Immature natural killer cell (primary cell): Measurements from ENCODE around the gene WWOX. TPM values are rescaled to one million over a fixed set of nuclear protein-coding genes. Genes with fewer than 3 reads are reported as not detected.

ENCODE experiments used
- DNase-seq, 3 donors: peaks; one replicate each; pipeline ENCODE4 v3.0.0; 2022; ENCODE audit warnings: mixed read lengths in 1 of 3
- H3K27ac Mint-ChIP-seq, 6 donors: one replicate each; pipeline ENCODE4 v1.8.0; 2020; ENCODE audit warnings: mixed read lengths in 6 of 6, mild to moderate bottlenecking in 5 of 6, inconsistent platforms in 4 of 6, moderate library complexity in 3 of 6
- H3K27me3 Mint-ChIP-seq, 3 donors: one replicate each; pipeline ENCODE4 v1.8.0; 2020 to 2021; ENCODE audit warnings: low read depth in 3 of 3, mild to moderate bottlenecking in 3 of 3, mixed read lengths in 3 of 3, moderate library complexity in 3 of 3, inconsistent platforms in 1 of 3
- H3K36me3 Mint-ChIP-seq, 3 donors: one replicate each; pipeline ENCODE4 v1.8.0; 2020; ENCODE audit warnings: mixed read lengths in 3 of 3, inconsistent platforms in 2 of 3, mild to moderate bottlenecking in 2 of 3
- H3K4me1 Mint-ChIP-seq, 2 donors: one replicate each; pipeline ENCODE4 v1.8.0; 2020; ENCODE audit warnings: inconsistent platforms in 2 of 2, mild to moderate bottlenecking in 2 of 2, mixed read lengths in 2 of 2, moderate library complexity in 1 of 2
- H3K4me3 Mint-ChIP-seq, 5 donors: one replicate each; pipeline ENCODE4 v1.8.0; 2020; ENCODE audit warnings: mild to moderate bottlenecking in 5 of 5, mixed read lengths in 5 of 5, inconsistent platforms in 3 of 5, moderate library complexity in 3 of 5
- H3K9me3 Mint-ChIP-seq, 6 donors: one replicate each; pipeline ENCODE4 v1.8.0; 2020; ENCODE audit warnings: mild to moderate bottlenecking in 6 of 6, mixed read lengths in 6 of 6, inconsistent platforms in 4 of 6, moderate library complexity in 3 of 6
- polyA plus RNA-seq, 3 donors: library from polyadenylated mRNA; unstranded; fragments of 300-500 nt; fragmentation: Illumina TruSeq; gene quantifications; one replicate each; pipeline ENCODE4 v1.2.3, GENCODE V29; 2021

The WWOX gene
- polyA plus RNA-seq, 3 donors from 2014 or later, result 9.0 to 13.9 (median 12.3) TPM

- Mint-ChIP-seq H3K27ac (no peak overlapping the region), H3K36me3 (peaks cover 0 to 13% (median 10%) of the 10 kb centered on the region in 3 donors), H3K4me1 (peaks cover 41 to 44% of the 10 kb centered on the region in 2 donors), H3K27me3 (peaks cover 0 to 2% (median 0%) of the 10 kb centered on the region in 3 donors), H3K9me3 (no peaks in the 10 kb centered on the region), H3K4me3 (no peak overlapping the region)
- DNase-seq, result no peak
These were observed 37.7 kb downstream of the WWOX start for GRCh38 chr16:78137179-78137578.

DNA sequence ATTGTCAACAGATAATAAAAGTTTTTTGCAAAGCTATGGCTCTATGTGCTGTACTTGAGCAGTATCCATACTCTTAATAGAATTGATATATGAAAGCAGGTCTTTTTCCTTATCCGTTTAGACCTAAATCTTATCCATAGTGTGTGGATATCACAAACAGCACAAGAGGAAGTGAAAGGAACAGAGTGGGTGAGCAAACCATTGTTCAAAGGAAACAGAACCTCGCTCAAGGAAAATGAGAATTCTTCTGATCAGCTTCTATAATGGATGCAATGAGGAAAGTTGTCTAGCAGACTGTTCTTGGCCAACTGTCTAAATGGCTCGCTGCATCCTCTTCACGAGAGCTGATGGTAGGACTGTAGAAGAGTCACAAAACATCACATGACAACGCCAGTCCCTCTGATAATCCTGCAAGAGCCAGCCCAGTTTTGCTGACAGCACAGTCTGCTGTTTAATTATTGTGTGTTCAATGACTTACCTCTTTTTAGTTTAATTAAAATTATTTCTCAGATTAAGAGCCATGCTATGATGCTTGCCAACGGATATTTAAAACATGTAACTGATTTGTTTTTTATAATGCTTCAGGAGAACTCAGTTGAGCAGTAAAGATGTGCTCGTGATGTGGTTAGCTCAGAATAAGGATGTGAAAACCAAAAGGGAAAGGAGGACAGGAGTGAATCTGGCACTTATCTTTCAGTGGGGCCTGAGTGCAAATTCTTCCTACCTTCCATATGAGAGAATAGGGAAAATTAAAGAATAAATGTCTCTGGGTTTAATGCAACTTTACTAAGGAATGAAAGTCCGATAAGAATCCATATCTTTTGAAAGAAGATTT, 38.5 kb downstream of the WWOX start:
- H3K27me3 Mint-ChIP-seq, result peaks cover 0 to 2% (median 0%) of the 10 kb centered on the region in 3 donors
- peaks cover 48 to 51% of the 10 kb centered on the region in 2 donors for H3K4me1 Mint-ChIP-seq
- no peaks in the 10 kb centered on the region for H3K9me3 Mint-ChIP-seq
- peaks cover 0 to 7% (median 4%) of the 10 kb centered on the region in 3 donors for H3K36me3 Mint-ChIP-seq
- H3K4me3 Mint-ChIP-seq, result no peak overlapping the region
- no peak for DNase-seq
- peak overlapping the region in 1 of 6 donors; percentile 15 for H3K27ac Mint-ChIP-seq

DNA sequence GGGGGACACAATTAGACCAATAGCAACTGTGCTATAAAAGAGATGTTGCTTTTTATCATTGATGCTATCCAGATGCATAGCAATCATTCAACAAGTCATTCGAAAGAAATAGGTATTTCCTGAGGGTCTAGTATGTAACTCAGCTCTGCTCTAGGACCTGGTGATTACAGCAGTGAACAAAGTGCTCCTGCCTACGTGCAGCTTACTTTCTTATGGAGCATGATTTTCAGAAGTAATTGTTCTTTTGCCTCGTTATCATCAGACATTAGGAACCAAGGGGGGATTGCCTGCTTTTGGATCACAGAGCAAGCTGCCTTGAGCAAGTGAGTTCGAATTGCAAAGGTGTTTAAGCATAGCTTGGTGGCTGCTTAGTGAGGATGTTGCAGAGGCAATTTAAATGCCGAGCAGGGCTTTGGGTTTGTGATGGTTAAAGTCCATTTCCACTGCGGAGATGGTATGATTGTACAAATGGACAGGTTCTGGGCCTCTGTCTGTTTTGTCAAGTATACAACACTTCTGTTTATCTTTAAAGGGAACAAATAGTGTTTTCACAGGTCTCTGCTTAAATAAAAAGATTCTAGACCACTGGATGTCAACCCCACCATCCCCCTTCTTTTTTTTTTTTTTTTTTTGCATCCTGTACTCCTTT, 41.5 kb downstream of the WWOX start:
- no peak overlapping the region for H3K4me3 Mint-ChIP-seq
- peaks cover 31 to 35% of the 10 kb centered on the region in 2 donors for H3K4me1 Mint-ChIP-seq
- no peak for DNase-seq
- peaks cover 0 to 7% (median 4%) of the 10 kb centered on the region in 3 donors for H3K36me3 Mint-ChIP-seq
- H3K27ac Mint-ChIP-seq, result no peak overlapping the region
- H3K27me3 Mint-ChIP-seq, result peaks cover 0 to 3% (median 2%) of the 10 kb centered on the region in 3 donors
- no peaks in the 10 kb centered on the region for H3K9me3 Mint-ChIP-seq

DNA sequence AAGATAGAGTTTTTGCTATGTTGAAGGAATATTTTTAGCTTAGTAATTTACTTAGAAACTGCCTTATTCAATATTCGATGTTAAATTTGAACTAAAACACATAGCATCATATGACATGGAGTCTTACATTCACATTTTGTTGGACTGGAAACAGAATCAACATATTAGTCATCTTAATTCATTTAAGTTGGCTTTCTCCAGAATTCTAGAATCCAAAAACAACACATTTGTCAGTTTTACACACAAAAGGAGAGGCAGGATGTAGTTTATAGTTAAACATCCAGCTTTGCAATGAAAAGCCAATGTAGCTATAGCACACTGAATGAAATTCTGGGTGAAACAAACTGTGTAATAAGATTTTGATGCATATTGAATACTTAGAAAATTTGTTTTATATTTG, 43.3 kb downstream of the WWOX start:
- Mint-ChIP-seq H3K9me3 (no peaks in the 10 kb centered on the region), H3K36me3 (peaks cover 0 to 7% (median 0%) of the 10 kb centered on the region in 3 donors), H3K27ac (no peak overlapping the region), H3K4me1 (peaks cover 19 to 23% of the 10 kb centered on the region in 2 donors), H3K4me3 (no peak overlapping the region), H3K27me3 (peaks cover 0 to 3% (median 0%) of the 10 kb centered on the region in 3 donors)
- DNase-seq, result no peak

DNA sequence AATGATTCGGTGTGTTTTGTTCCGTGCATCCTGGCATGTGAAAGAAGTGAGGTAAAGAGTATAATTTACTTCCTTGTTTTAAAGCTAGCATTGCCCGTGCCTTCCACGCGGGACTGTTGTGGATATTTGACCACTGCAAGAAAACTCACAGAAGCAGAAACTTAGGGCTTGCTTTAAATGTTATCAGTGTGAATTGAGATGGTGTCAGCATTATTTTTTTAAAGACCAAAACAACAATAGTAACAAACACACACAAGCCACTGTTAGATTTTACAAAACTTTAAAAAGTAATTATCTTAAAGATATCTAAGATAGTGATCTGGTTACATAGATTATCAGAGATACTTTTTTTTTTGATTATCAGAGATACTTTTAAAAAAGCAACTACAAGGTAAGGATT, 47.4 kb downstream of the WWOX start:
- no peaks in the 10 kb centered on the region for H3K9me3 Mint-ChIP-seq
- peaks cover 14 to 18% of the 10 kb centered on the region in 2 donors for H3K4me1 Mint-ChIP-seq
- no peak overlapping the region for H3K27ac Mint-ChIP-seq
- no peak for DNase-seq
- no peak overlapping the region for H3K4me3 Mint-ChIP-seq
- H3K36me3 Mint-ChIP-seq, result peaks cover 0 to 4% (median 0%) of the 10 kb centered on the region in 3 donors
- H3K27me3 Mint-ChIP-seq, result peaks cover 0 to 3% (median 0%) of the 10 kb centered on the region in 3 donors

DNA sequence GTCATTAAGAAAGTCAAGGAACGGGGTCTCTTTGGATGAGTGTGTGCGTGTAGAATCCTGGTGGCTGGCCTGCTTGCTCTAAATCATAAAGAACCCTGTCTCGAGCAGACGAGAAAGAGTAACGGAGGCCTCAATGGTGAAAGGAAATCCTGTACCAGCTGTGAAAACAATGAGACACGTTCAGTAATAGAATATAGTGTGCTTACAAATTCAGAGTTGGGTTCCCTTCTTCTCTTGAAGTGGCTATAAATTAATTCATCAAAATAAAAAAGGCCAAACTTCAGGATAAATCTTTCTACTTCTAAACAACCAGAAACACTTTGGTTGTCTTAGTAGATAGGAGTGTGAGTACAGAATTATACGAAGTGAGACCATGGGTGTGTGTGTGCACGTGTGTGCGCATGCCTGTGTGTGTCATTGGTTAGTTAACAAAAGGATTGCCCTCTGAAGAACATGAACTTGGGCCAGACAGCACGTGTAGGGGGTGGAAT, 48.5 kb downstream of the WWOX start:
- H3K4me1 Mint-ChIP-seq, result peaks cover 7 to 10% of the 10 kb centered on the region in 2 donors
- peak overlapping the region in 3 of 5 donors; percentile 24 to 42 (median 26) for H3K4me3 Mint-ChIP-seq
- no peaks in the 10 kb centered on the region for H3K9me3 Mint-ChIP-seq
- no peak for DNase-seq
- peaks cover 0 to 4% (median 0%) of the 10 kb centered on the region in 3 donors for H3K36me3 Mint-ChIP-seq
- H3K27me3 Mint-ChIP-seq, result peaks cover 0 to 3% (median 0%) of the 10 kb centered on the region in 3 donors
- H3K27ac Mint-ChIP-seq, result peak overlapping the region in 3 of 6 donors; percentile 3 to 71 (median 26)

GRCh38 chr16:78150233-78150632, 50.8 kb downstream of the WWOX start:
- no peak for DNase-seq
- Mint-ChIP-seq H3K9me3 (no peaks in the 10 kb centered on the region), H3K4me3 (no peak overlapping the region), H3K36me3 (peaks cover 0 to 4% (median 0%) of the 10 kb centered on the region in 3 donors), H3K4me1 (peaks cover 18 to 20% of the 10 kb centered on the region in 2 donors), H3K27me3 (peaks cover 0 to 1% (median 0%) of the 10 kb centered on the region in 3 donors), H3K27ac (no peak overlapping the region)

DNA sequence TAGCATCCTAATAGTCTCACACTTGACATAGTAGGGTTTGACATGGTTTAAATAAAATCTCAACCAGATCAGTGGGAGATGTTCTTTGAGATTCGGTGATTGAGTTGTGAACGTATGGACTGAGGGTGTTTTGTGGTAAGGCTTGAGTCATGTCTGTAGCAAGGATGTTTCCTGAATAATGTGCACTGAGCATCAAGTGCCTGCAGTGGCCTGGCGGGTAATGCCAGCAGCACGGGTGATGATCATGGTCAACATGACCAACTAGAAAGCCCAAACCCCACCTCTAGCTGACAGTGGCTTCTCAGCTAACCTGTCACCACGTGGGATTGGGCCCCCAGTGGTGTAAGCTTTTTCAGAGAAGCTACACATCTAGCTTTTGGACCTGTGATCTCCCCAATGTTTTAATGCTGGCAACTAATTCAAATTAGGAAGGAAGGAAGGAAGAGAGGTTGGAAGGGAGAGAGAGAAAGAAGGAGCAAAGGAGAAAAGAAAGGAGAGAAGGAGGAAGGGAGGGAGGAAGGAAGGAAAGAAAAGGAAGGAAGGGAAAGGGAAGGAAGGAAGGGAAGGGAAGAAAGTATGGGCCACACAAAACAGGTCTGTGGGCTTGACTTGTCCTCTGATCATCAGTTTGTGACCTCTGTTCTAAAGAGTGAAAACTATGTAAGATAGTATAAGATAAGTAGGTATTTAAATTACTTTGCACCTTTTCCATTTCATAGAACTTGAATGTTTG, 55.4 kb downstream of the WWOX start:
- Mint-ChIP-seq H3K27ac (peak overlapping the region in 5 of 6 donors; percentile 10 to 73 (median 20)), H3K4me1 (peaks cover 30% of the 10 kb centered on the region in 2 donors), H3K4me3 (peak overlapping the region in 2 of 5 donors; percentile 6 to 45), H3K36me3 (no peaks in the 10 kb centered on the region), H3K9me3 (no peaks in the 10 kb centered on the region), H3K27me3 (peaks cover 0 to 3% (median 0%) of the 10 kb centered on the region in 3 donors)
- DNase-seq, result peak in 1 of 3 donors; percentile 3

- peaks cover 32 to 34% of the 10 kb centered on the region in 2 donors for H3K4me1 Mint-ChIP-seq
- H3K27ac Mint-ChIP-seq, result no peak overlapping the region
- no peak for DNase-seq
- peaks cover 0 to under 1% (median 0%) of the 10 kb centered on the region in 6 donors for H3K9me3 Mint-ChIP-seq
- no peak overlapping the region for H3K4me3 Mint-ChIP-seq
- no peaks in the 10 kb centered on the region for H3K36me3 Mint-ChIP-seq
- H3K27me3 Mint-ChIP-seq, result peaks cover 0 to 3% (median 0%) of the 10 kb centered on the region in 3 donors
These were observed 56.4 kb downstream of the WWOX start for GRCh38 chr16:78155791-78156345.

DNA sequence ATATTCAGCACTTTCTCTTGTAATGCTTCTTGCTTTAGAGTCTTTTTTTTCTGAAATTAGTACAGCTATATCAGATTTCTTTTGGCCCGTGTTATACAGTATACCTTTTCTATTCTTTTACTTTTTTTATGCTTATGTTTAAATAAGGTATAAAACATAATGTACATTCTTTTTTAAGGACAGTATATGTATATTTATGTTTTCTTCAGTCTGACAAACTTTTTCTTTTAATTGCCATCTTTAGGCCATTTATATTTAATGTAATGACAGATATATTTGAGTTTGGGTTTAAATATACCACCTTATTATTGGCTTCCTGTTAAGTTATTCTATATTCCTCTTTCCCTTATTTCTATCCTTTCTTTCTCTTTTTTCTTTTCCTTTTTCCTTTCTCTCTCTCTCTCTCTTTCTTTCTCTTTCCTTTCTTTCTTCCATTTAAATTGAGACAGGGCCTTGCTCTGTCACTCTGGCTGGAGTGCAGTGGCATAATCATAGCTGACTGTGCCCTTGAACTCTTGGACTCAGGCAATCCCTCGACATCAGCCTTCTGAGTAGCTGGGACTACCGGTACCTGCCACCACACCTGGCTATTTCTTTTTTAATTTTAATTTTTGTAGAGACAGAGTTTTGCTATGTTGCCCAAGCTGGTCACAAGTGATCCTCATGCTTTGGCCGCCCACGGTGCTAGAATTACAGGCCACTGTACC, 61.7 kb downstream of the WWOX start:
- no peak for DNase-seq
- Mint-ChIP-seq H3K36me3 (peaks cover 12 to 24% (median 17%) of the 10 kb centered on the region in 3 donors), H3K4me3 (no peak overlapping the region), H3K4me1 (peaks cover 14 to 15% of the 10 kb centered on the region in 2 donors), H3K9me3 (peaks cover 0 to 9% (median 1%) of the 10 kb centered on the region in 6 donors), H3K27me3 (peaks cover 0 to 1% (median 0%) of the 10 kb centered on the region in 3 donors), H3K27ac (no peak overlapping the region)

DNA sequence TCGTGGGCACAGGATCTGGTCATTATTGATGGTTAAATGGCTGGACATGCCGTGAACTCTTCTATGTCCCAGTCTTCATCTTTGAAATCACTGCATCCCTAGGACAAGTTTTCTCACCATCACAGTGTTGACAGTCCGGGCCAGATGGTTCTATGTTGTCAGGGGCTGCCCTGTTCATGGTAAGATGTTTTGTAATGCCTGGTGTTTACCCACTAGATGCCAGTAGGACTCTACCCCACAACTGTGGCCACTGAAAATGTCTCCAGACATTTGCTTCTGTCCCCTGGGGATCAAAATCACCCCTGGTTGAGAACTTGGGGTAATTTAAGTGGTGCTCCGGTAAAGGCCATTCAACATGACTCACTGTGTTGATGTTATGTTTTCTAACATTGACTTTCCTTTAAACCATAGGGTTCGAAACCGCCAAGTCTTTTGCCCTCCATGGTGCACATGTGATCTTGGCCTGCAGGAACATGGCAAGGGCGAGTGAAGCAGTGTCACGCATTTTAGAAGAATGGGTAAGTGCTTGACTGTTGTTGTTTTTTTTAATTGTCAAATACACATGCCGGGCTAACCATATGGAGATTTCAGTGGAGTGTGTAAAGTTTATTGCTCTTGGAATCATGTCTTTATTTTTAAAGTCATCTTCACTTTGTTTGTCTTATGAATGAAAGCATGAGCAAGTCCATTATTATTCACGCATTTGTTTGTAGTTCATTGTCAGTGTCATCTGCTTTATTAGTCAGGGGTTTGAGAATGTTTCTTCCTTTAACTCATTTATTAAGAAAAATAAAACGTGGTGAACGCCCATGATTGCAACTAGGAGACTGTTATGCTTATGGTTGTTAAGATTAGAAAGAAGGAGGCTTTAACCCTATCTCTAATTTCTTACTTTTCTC, 64.6 kb downstream of the WWOX start:
- peaks cover 20 to 38% (median 29%) of the 10 kb centered on the region in 3 donors for H3K36me3 Mint-ChIP-seq
- H3K4me3 Mint-ChIP-seq, result no peak overlapping the region

DNA sequence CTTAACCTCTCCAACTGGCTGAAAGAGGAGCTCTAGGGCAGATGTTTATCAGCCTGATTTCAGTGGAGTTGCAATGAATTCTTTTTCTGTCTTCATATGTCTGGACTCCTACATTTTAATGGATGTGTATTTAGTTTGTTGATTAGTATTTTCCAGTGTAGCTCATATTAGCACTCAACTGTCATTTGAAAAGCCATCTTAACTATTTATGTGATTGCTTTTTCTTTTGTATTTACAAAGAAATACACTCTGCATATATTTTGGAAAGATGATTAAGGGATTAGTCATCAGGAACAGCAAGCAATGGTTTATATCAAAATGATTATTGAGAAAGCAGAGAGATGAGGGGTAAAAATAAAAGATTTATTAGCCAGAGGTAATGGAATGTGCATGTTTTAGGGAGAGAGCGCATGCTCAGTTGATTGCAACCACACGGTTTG, 71.1 kb downstream of the WWOX start:
- Mint-ChIP-seq H3K27ac (no peak overlapping the region), H3K27me3 (peaks cover 0 to 3% (median 2%) of the 10 kb centered on the region in 3 donors), H3K9me3 (no peaks in the 10 kb centered on the region), H3K4me3 (no peak overlapping the region), H3K4me1 (no peaks in the 10 kb centered on the region), H3K36me3 (peaks cover 14 to 21% (median 18%) of the 10 kb centered on the region in 3 donors)
- no peak for DNase-seq

More for the DNA sequence above, 64.6 kb downstream of the WWOX start:
- Mint-ChIP-seq H3K4me1 (peaks cover 10 to 12% of the 10 kb centered on the region in 2 donors), H3K9me3 (peaks cover 0 to 9% (median 1%) of the 10 kb centered on the region in 6 donors), H3K27ac (no peak overlapping the region), H3K27me3 (peaks cover 0 to under 1% (median 0%) of the 10 kb centered on the region in 3 donors)
- no peak for DNase-seq
